OCI-LY3 (cell line): Measurements from ENCODE around the gene OSBPL2.

ENCODE experiments used
- H2AFZ ChIP-seq: fragments of 200-600, 300-600 bp; shearing (Covaris generic); 2 replicates; pipeline ENCODE4 v1.6.0; 2014; ENCODE audit warnings: antibody characterized with exemption, low read depth, low read length
- H3K27ac ChIP-seq: fragments of 200-600, 300-600 bp; sonication (generic); 2 replicates; pipeline ENCODE4 v1.5.1; 2014; ENCODE audit warnings: mild to moderate bottlenecking, low read length, moderate library complexity, mixed read lengths
- H3K27me3 ChIP-seq: fragments of 200-600, 300-600 bp; sonication (generic); 2 replicates; pipeline ENCODE4 v1.6.1; 2014; ENCODE audit warnings: low read depth, low read length, mixed read lengths
- H3K36me3 ChIP-seq: fragments of 200-600, 300-600 bp; sonication (generic); replicated peaks from 2 replicates; pipeline ENCODE3; 2014; ENCODE audit warnings: low read depth, low read length, mixed read lengths
- H3K4me1 ChIP-seq: fragments of 300-600, 200-600 bp; sonication (generic); 2 replicates; pipeline ENCODE4 v1.6.1; 2014; ENCODE audit warnings: low read length, mixed read lengths
- H3K4me2 ChIP-seq: fragments of 200-600, 300-600 bp; sonication (generic); 2 replicates; pipeline ENCODE4 v1.6.1; 2014; ENCODE audit warnings: low read length, mixed read lengths
- H3K4me3 ChIP-seq: fragments of 300-600, 200-600 bp; sonication (generic); 2 replicates; pipeline ENCODE4 v1.5.1; 2014; ENCODE audit warnings: antibody characterized with exemption, mild to moderate bottlenecking, low read length, moderate library complexity
- H3K79me2 ChIP-seq: fragments of 300-600, 200-600 bp; shearing (Covaris generic); 2 replicates; pipeline ENCODE4 v1.6.1; 2014; ENCODE audit warnings: mild to moderate bottlenecking, low read length, mixed read lengths
- H3K9ac ChIP-seq: fragments of 300-600, 200-600 bp; shearing (Covaris generic); 2 replicates; pipeline ENCODE4 v1.6.0; 2014; ENCODE audit warnings: mild to moderate bottlenecking, low read length, moderate library complexity
- H3K9me3 ChIP-seq: fragments of 200-600, 300-600 bp; shearing (Covaris generic); 2 replicates; pipeline ENCODE4 v1.6.1; 2014; ENCODE audit warnings: low read length, mixed read lengths; ENCODE audit not compliant: insufficient read depth
- H4K20me1 ChIP-seq: fragments of 200-600, 300-600 bp; sonication (generic); 2 replicates; pipeline ENCODE4 v1.6.1; 2016; ENCODE audit warnings: low read length, mixed read lengths; ENCODE audit not compliant: insufficient read depth
- EZH2phosphoT487 ChIP-seq: fragments of 200-600 bp; shearing (Covaris generic); IDR thresholded peaks from 2 replicates; pipeline ENCODE4 v1.6.1; 2018; ENCODE audit warnings: antibody characterized with exemption, mixed run types, low read depth
- TF ChIP-seq, protein P1 (sequence below): fragments of 200-600, 300-600 bp; sonication (generic); IDR thresholded peaks from 2 replicates; pipeline ENCODE4 v1.5.1; 2014; ENCODE audit warnings: antibody characterized with exemption, low read length, low read depth

Gene OSBPL2

DNA sequence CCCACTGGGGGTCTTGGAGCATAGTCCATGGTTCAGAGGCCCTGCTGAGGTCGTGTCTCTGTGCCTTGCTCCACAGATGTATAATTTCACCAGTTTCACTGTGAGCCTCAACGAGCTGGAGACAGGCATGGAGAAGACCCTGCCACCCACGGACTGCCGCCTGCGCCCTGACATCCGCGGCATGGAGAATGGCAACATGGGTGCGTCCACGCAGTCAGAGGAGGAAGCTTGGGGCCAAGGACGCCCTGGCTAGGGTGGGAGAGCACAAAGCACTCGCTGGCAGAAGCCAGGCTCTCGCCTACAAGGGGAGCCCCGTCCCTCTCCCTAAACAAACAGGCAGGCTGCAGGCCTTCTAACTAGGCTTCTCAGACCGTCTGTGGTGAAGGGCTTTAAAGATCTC lies 50.8 kb downstream of the OSBPL2 start:
- Histone ChIP-seq H2AFZ (no peak overlapping the region), H3K9ac (no peak overlapping the region), H3K9me3 (no peaks in the 10 kb centered on the region), H3K4me1 (no peaks in the 10 kb centered on the region; the same call in 1 of the 2 replicates), H3K4me3 (no peak overlapping the region), H3K27me3 (no peaks in the 10 kb centered on the region), H3K4me2 (no peak overlapping the region), H3K79me2 (no peaks in the 10 kb centered on the region), H3K27ac (no peak overlapping the region), H3K36me3 (peaks cover 5% of the 10 kb centered on the region), H4K20me1 (0 out of 2 replicates have a peak, but pooled peaks cover 2% of the 10 kb centered on the region)
- no peak for TF ChIP-seq EZH2phosphoT487
- TF ChIP-seq, protein P1, sequence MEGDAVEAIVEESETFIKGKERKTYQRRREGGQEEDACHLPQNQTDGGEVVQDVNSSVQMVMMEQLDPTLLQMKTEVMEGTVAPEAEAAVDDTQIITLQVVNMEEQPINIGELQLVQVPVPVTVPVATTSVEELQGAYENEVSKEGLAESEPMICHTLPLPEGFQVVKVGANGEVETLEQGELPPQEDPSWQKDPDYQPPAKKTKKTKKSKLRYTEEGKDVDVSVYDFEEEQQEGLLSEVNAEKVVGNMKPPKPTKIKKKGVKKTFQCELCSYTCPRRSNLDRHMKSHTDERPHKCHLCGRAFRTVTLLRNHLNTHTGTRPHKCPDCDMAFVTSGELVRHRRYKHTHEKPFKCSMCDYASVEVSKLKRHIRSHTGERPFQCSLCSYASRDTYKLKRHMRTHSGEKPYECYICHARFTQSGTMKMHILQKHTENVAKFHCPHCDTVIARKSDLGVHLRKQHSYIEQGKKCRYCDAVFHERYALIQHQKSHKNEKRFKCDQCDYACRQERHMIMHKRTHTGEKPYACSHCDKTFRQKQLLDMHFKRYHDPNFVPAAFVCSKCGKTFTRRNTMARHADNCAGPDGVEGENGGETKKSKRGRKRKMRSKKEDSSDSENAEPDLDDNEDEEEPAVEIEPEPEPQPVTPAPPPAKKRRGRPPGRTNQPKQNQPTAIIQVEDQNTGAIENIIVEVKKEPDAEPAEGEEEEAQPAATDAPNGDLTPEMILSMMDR: no peak

DNA sequence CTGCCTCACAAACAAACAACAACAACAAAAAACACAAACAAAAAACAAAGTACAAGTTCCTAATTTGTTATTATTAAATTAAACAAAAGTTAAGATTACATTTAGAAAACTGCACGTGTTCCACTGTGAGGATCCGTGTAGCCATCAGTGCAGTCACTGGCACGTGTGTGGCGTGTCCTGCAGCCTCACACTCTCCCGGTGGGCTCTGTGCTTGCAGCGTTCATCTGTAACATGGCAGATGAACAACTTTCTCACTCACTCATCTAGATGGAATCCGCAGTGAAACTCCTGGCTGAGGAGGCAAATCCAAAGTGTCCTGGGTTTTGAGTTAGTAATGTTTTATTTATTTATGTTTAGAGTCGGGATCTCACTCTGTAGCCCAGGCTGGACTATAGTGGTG lies 51.6 kb downstream of the OSBPL2 start:
- Histone ChIP-seq H2AFZ (no peak overlapping the region), H3K9me3 (no peaks in the 10 kb centered on the region), H3K4me1 (no peaks in the 10 kb centered on the region; the same call in 1 of the 2 replicates), H3K79me2 (no peaks in the 10 kb centered on the region), H3K27ac (no peak overlapping the region), H3K4me3 (no peak overlapping the region), H3K9ac (no peak overlapping the region), H3K27me3 (no peaks in the 10 kb centered on the region), H3K4me2 (no peak overlapping the region), H4K20me1 (0 out of 2 replicates have a peak, but pooled peaks cover 2% of the 10 kb centered on the region), H3K36me3 (peaks cover 8% of the 10 kb centered on the region)
- TF ChIP-seq, protein P1: no peak
- TF ChIP-seq EZH2phosphoT487: no peak

- Histone ChIP-seq H3K27me3 (no peaks in the 10 kb centered on the region), H3K4me3 (no peak overlapping the region), H4K20me1 (0 out of 2 replicates have a peak, but pooled peaks cover 2% of the 10 kb centered on the region), H3K9me3 (no peaks in the 10 kb centered on the region), H3K79me2 (no peaks in the 10 kb centered on the region), H2AFZ (no peak overlapping the region), H3K9ac (no peak overlapping the region), H3K27ac (no peak overlapping the region), H3K4me2 (no peak overlapping the region), H3K4me1 (no peaks in the 10 kb centered on the region; the same call in 1 of the 2 replicates), H3K36me3 (peaks cover 12% of the 10 kb centered on the region)
- TF ChIP-seq, protein P1: no peak
- no peak for TF ChIP-seq EZH2phosphoT487
Measured at GRCh38 chr20:62291251-62292066, 53.1 kb downstream of the OSBPL2 start.

GRCh38 chr20:62292108-62292507 lies 53.8 kb downstream of the OSBPL2 start:
- no peak overlapping the region for H3K27ac ChIP-seq
- no peak overlapping the region for H3K4me2 ChIP-seq
- H3K9ac ChIP-seq: no peak overlapping the region
- no peak overlapping the region for H2AFZ ChIP-seq
- H3K4me1 ChIP-seq: no peaks in the 10 kb centered on the region; the same call in 1 of the 2 replicates
- no peak for TF ChIP-seq EZH2phosphoT487
- TF ChIP-seq, protein P1: no peak
- no peaks in the 10 kb centered on the region for H3K79me2 ChIP-seq
- no peaks in the 10 kb centered on the region for H3K27me3 ChIP-seq
- H4K20me1 ChIP-seq: 0 out of 2 replicates have a peak, but pooled peaks cover 2% of the 10 kb centered on the region
- H3K4me3 ChIP-seq: no peak overlapping the region
- H3K36me3 ChIP-seq: peaks cover 12% of the 10 kb centered on the region
- H3K9me3 ChIP-seq: no peaks in the 10 kb centered on the region
